HL-60 (cell line): ENCODE measurements around the gene ITGAV.

Experiments
- CTCF ChIP-seq: IDR thresholded peaks from one replicate; pipeline ENCODE4 v1.5.1; 2011; ENCODE audit warnings: low read length, control low read depth, inconsistent platforms; ENCODE audit not compliant: insufficient read depth
- POLR2AphosphoS5 ChIP-seq: IDR thresholded peaks from 2 replicates; pipeline ENCODE4 v1.6.1; 2012; ENCODE audit warnings: low read depth

DNA sequence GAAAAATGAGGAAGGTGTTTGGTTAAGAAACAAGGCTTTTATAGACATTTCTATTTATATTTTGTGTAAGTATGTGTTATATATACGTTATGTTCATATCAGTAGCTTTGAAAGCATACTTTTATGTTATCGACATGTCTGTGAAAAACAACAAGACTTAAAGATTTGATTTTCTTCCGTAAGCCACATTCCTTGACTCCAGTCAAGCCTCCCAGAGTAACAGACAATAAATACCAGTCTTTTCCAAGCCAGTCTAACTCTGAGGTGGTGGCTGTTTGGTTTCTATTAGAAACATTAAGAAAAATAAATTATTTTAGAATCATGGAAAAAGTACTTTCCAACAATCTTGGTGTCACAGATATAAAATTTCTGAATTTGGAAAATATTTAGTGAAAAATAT, 16.3 kb upstream of the ITGAV start:
- no peak for TF ChIP-seq CTCF
- no peak for TF ChIP-seq POLR2AphosphoS5
